Ovary (tissue), 9 donors: ENCODE data around the gene TUBB3. TPM values are rescaled to one million over a fixed set of nuclear protein-coding genes. Genes with fewer than 3 reads are reported as not detected.
A peak's percentile ranks its signal among the peaks of the same experiment; 100 is the strongest.

Experiments
- DNase-seq, 5 donors: peaks; one replicate each; pipeline ENCODE4 v3.0.0-alpha.2; 2019 to 2020
- H3K27ac ChIP-seq, 2 donors: fragments of 200-600 bp; one replicate each; pipeline versions ENCODE4 v1.5.1 to v1.8.0; 2019 to 2022
- H3K27me3 ChIP-seq: fragments of 200-600 bp; one replicate; pipeline ENCODE4 v1.8.0; 2022
- H3K36me3 ChIP-seq: fragments of 200-600 bp; sonication (generic); one replicate; pipeline ENCODE4 v1.5.1; 2019
- H3K4me1 ChIP-seq: one replicate; pipeline ENCODE4 v1.8.1; 2013; ENCODE audit warnings: mild to moderate bottlenecking, moderate library complexity; ENCODE audit not compliant: insufficient read depth
- H3K4me3 ChIP-seq: fragments of 200-600 bp; sonication (generic); one replicate; pipeline ENCODE4 v1.5.1; 2017
- H3K9me3 ChIP-seq, 2 donors: fragments of 200-600 bp in 1 of 2; sonication (generic) in 1 of 2; one replicate each; pipeline versions ENCODE4 v1.5.1 to v1.8.1; 2013 to 2019; ENCODE audit warnings: mild to moderate bottlenecking in 1 of 2, moderate library complexity in 1 of 2
- EP300 ChIP-seq: sonication (generic); formaldehyde crosslinking; IDR thresholded peaks from one replicate; pipeline ENCODE4 v1.6.1; 2017; ENCODE audit warnings: antibody characterized with exemption
- POLR2A ChIP-seq: fragments of 450-650 bp; IDR thresholded peaks from one replicate; pipeline ENCODE4 v1.6.1; 2017; ENCODE audit warnings: antibody characterized with exemption, mild to moderate bottlenecking, moderate library complexity
- WGBS, 3 donors: extraction: QIAGEN DNeasy Blood & Tissue Kit in 1 of 3; methylation state at CpG; one replicate each; pipeline versions ENCODE4 v1.1.5 to v1.1.7; 2013 to 2017; 5-methylcytosine and 5-hydroxymethylcytosine counted together
- intact Hi-C, 4 donors: fragments of 100-400 bp; cut with DNase I; formaldehyde crosslinking; loops; one replicate each; pipeline versions ENCODE4 v1.11.0 to v1.15.1; 2022 to 2023
- polyA plus RNA-seq, 2 donors: library from polyadenylated mRNA; stranded (reverse); fragments of 200-250 nt in 1 of 2; fragments of 350-450 nt in 1 of 2; fragmentation: Illumina TruSeq in 1 of 2; extraction: RNeasy Lipid Tissue Mini Kit (QIAGEN cat#74804) in 1 of 2; gene quantifications; one replicate each; pipeline ENCODE4 v1.2.3, GENCODE V29; 2013 to 2014
- total RNA-seq, 7 donors: library from RNA; depleted of rRNA in 2 of 7; stranded (reverse); fragments of >200 nt in 2 of 7; fragmentation: NEBNext Ultra II Directional in 3 of 7; extraction: Animal tissue kit (Norgen Biotek cat#: 25700) in 3 of 7; gene quantifications; one replicate each; pipeline versions ENCODE4 v1.1.0 to v1.2.4, GENCODE V29; 2016 to 2023
- TF ChIP-seq, protein P1 (sequence below), 3 donors: fragments of 450-650 bp in 2 of 3; fragments of 200-600 bp in 1 of 3; IDR thresholded peaks; one replicate each; pipeline versions ENCODE4 v1.5.1 to v1.8.0; 2016 to 2022; ENCODE audit warnings: antibody characterized with exemption in 3 of 3, mild to moderate bottlenecking in 1 of 3
- donor health status: DM: no; HTN: no; CAD: no; lungs with moderate emphysema.
- donor health status: DM: no; HTN: no; CAD: no.
- donor health status: Bipolar disorder and iron deficiency.
- donor health status: DM: yes; HTN: yes; CAD: no.
- donor health status: DM: no; HTN: no; CAD: no.
- donor health status: DM: yes; HTN: yes; CAD: no.

The TUBB3 gene
- total and polyA plus RNA-seq, 9 donors = 0.73 to 22.6 (median 2.5) TPM

DNA sequence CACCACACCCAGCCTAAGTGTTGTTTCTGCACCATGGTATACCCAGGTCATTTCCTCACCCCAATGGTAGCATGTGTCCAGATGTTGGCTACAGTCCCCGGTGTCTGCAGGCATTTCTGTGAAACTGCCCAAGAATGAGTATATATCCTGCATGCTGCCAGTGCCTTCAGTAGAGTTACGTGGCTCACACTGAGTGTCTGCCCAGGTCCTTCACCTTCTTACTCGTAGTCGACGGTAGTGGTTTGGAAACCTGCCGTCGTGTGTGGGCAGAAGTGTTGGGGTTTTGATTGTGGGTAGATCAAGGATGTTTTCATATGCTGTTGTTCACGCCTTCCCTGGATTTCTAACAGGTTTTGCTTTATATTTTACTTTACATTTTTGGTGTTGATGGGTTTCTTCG lies 32.9 kb upstream of the TUBB3 start:
- Histone ChIP-seq H3K27me3 (no peaks in the 10 kb centered on the region), H3K4me3 (no peak overlapping the region), H3K27ac (no peak overlapping the region), H3K9me3 (no peaks in the 10 kb centered on the region), H3K36me3 (no peaks in the 10 kb centered on the region), H3K4me1 (no peaks in the 10 kb centered on the region)
- 43 to 75% (median 53%) methylated on average over 9 of the region's 9 CpGs for WGBS, 3 donors
- no peak for DNase-seq
- TF ChIP-seq POLR2A (no peak), EP300 (no peak)
- TF ChIP-seq, protein P1, sequence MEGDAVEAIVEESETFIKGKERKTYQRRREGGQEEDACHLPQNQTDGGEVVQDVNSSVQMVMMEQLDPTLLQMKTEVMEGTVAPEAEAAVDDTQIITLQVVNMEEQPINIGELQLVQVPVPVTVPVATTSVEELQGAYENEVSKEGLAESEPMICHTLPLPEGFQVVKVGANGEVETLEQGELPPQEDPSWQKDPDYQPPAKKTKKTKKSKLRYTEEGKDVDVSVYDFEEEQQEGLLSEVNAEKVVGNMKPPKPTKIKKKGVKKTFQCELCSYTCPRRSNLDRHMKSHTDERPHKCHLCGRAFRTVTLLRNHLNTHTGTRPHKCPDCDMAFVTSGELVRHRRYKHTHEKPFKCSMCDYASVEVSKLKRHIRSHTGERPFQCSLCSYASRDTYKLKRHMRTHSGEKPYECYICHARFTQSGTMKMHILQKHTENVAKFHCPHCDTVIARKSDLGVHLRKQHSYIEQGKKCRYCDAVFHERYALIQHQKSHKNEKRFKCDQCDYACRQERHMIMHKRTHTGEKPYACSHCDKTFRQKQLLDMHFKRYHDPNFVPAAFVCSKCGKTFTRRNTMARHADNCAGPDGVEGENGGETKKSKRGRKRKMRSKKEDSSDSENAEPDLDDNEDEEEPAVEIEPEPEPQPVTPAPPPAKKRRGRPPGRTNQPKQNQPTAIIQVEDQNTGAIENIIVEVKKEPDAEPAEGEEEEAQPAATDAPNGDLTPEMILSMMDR (IDR thresholded peaks at IDR 0.05) = no peak
- intact Hi-C loops = no loop called here

DNA sequence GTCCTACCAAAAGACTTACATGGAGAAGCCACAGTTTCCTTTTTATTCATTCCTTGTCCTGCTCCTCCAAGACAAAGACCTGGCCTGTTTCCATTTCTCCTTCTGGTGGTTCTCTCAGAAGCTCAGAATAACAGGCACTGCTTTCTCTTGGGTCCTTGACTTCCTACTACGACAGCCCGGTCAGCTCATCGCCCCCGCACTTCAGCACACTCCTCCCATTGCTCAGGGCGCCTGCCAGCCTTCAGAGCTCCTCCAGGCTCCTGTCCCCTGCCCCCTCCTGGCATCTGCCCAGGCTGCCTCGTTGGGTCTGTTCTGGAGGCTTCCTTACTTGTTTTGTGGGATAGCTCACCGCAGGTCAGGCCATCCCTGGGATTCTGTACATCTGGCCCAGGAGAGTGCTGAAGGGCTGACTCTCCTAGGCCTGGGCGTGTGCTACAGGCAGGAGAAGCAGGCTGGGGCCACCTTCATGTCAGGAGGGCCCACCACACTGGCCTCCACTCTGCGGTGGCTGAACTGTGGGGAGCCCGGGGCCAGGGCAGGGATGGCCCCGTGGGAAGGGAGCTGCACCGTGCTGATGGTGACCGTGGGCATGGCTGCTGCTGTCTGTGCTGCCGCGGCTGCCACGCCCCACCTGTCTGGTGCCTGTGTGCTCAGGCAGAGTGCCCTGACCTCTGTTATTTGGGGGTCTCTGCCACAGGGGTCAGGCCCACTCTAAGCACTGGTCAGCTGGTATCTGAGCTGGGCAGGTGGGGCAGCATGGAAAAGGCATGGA lies 32.1 kb upstream of the TUBB3 start:
- Histone ChIP-seq H3K36me3 (no peaks in the 10 kb centered on the region), H3K27ac (no peak overlapping the region)

GRCh38 chr16:89892055-89892630 lies 31.0 kb upstream of the TUBB3 start:
- Histone ChIP-seq H3K27me3 (no peaks in the 10 kb centered on the region), H3K27ac (no peak overlapping the region), H3K36me3 (no peaks in the 10 kb centered on the region), H3K4me3 (no peak overlapping the region), H3K4me1 (no peaks in the 10 kb centered on the region), H3K9me3 (no peaks in the 10 kb centered on the region)
- no peak for DNase-seq
- WGBS, 3 donors = 89 to 91% (median 90%) methylated on average over 18 of the region's 18 CpGs
- intact Hi-C loops = no loop called here
- TF ChIP-seq POLR2A (no peak), EP300 (no peak)
- TF ChIP-seq, protein P1 (IDR thresholded peaks at IDR 0.05) = no peak

More for the DNA sequence above, 32.1 kb upstream of the TUBB3 start:
- DNase-seq = peak in 2 of 5 donors; percentile 49 to 52
- no peaks in the 10 kb centered on the region for H3K9me3 ChIP-seq
- 51 to 67% (median 56%) methylated on average over 12 to 16 of the region's 16 CpGs for WGBS, 3 donors
- H3K4me1 ChIP-seq = no peaks in the 10 kb centered on the region
- TF ChIP-seq POLR2A = no peak
- no peak for TF ChIP-seq EP300
- TF ChIP-seq, protein P1 (IDR thresholded peaks at IDR 0.05) = no peak
- intact Hi-C loops = no loop called here
- no peaks in the 10 kb centered on the region for H3K27me3 ChIP-seq
- no peak overlapping the region for H3K4me3 ChIP-seq

- Histone ChIP-seq H3K4me1 (no peaks in the 10 kb centered on the region), H3K9me3 (no peaks in the 10 kb centered on the region), H3K36me3 (no peaks in the 10 kb centered on the region), H3K27me3 (no peaks in the 10 kb centered on the region), H3K4me3 (no peak overlapping the region), H3K27ac (no peak overlapping the region)
- DNase-seq = no peak
- intact Hi-C loops = no loop called here
- TF ChIP-seq, protein P1 (IDR thresholded peaks at IDR 0.05) = no peak
- no peak for TF ChIP-seq POLR2A
- WGBS, 3 donors = 93 to 94% (median 93%) methylated on average over 9 of the region's 9 CpGs
Observed at GRCh38 chr16:89892635-89893034, 30.5 kb upstream of the TUBB3 start.
